NCI-H1417 (cell line): Measurements from ENCODE around the gene RBM15B.

Experiments
- DNase-seq, 3 experiments: peaks; one replicate each; lab custom pipeline; 2025; lab: John Stamatoyannopoulos, UW

Gene RBM15B

DNA sequence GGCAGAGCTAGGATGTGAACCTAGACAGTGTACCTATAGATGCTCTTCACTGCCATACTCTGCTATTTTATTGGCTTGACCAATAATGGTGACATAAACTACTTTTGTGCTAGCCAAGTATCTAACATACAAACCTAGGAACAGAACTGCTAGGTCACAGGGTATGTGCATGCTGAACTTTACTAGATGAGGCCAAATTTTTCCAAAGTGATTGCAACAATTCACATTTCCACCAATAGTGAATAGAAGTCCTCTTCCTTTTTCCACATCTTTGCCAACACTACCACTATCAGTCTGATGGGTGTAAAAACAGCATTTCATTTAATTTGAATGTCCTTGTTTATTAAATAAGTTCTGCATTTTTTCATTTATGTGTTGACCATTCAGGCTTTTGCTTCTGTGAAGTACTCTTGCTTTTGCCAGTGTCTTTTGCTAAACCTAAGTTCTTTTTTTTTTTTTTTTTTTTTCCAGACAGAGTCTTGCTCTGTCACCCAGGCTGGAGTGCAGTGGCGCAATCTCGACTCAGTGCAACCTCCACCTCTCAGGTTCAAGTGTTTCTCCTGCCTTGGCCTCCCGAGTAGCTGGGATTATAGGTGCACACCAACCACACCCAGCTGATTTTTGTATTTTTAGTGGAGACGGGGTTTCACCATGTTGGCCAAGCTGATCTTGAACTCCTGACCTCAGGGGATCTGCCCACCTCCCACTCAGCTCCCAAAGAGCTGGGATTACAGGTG lies 54.6 kb downstream of the RBM15B start:
- DNase-seq = no peak
